Activated T-cell treated with anti-CD3 and anti-CD28 coated beads for 4 hours (primary cell): ENCODE measurements around the gene FASTKD1.

ENCODE experiments used
- DNase-seq: peaks from one replicate; pipeline ENCODE4 v3.0.0-alpha.2; 2020

The FASTKD1 gene

GRCh38 chr2:169495310-169495928, 78.2 kb downstream of the FASTKD1 start:
- DNase-seq = no peak

GRCh38 chr2:169493360-169493759, 80.3 kb downstream of the FASTKD1 start:
- DNase-seq = no peak

GRCh38 chr2:169491378-169491777, 82.3 kb downstream of the FASTKD1 start:
- no peak for DNase-seq

GRCh38 chr2:169490834-169491233, 82.8 kb downstream of the FASTKD1 start:
- DNase-seq = no peak

- no peak for DNase-seq
Measured at GRCh38 chr2:169486487-169486886, 87.2 kb downstream of the FASTKD1 start.

GRCh38 chr2:169485650-169486138, 88.0 kb downstream of the FASTKD1 start:
- no peak for DNase-seq

- no peak for DNase-seq
Measured at GRCh38 chr2:169480079-169480465, 93.6 kb downstream of the FASTKD1 start.
